ENCODE measurements around the gene ARHGEF35. TPM values are rescaled to one million over a fixed set of nuclear protein-coding genes. Genes with fewer than 3 reads are reported as not detected.

ARHGEF35 gene
- polyA plus RNA-seq, 1 of the 3 experiments (the other 2 are of a cell fraction), result 0.02 TPM

DNA sequence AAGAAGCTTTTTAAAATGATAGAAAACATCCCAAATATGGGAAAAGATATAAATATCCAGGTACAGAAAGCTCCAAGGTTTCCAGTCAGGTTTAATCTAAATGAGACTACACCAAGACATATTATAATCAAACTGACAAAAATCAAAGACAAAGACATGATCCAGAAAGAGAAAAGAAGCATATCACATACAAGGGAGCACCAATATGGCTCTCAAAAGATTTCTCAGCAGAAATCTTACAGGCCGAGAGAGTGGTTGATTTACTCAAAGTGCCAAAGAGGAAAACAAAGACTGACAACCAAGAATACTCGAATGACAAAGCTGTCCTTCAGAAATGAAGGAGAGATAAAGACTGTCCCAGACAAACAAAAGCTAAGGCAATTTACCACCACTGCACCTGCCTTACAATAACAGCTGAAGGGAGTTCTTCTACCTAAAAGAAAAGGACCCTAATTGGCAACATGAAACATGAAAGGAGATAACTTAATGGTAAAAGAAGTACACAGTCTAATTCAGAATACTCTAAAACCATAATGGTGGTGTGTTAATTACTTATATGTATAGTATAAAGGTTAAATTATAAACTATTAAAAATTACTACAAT lies 47.3 kb downstream of the ARHGEF35 start:
- Histone ChIP-seq H3K27me3 (ENCODE audit: insufficient read depth) (no peaks in the 10 kb centered on the region), H3K9ac (no peak overlapping the region), H3K4me1 (ENCODE audit: control insufficient read depth in 1 of 2, insufficient read depth in 2 of 2, low read depth in 1 of 2, low read length in 1 of 2) (no peaks in the 10 kb centered on the region), H3K9me3 (peaks cover 19% of the 10 kb centered on the region), H3K27ac (ENCODE audit: low read depth in 2 of 2, low read length in 1 of 2) (no peak overlapping the region), H4K20me1 (ENCODE audit: insufficient read depth) (no peaks in the 10 kb centered on the region), H3K79me2 (ENCODE audit: insufficient read depth) (no peaks in the 10 kb centered on the region), H2AFZ (ENCODE audit: low read depth) (no peak overlapping the region), H3K4me2 (no peak overlapping the region), H3K9me2 (0 out of 2 replicates have a peak, but pooled peaks cover 5% of the 10 kb centered on the region), H3K36me3 (replicated peaks in 1 of 2; ENCODE audit: control insufficient read depth in 1 of 2, insufficient read depth in 2 of 2, low read length in 1 of 2) (no peaks in the 10 kb centered on the region), H3F3A (replicated peaks; ENCODE audit: insufficient read depth) (no peaks in the 10 kb centered on the region), H3K4me3 (ENCODE audit: low read depth in 2 of 2, low read length in 1 of 2) (no peak overlapping the region)
- ChIA-PET POLR2A (no interaction called here), CTCF (interaction anchor here (1.0 kb wide), 2 partner anchors 20 to 290 kb away, joined by 3 to 4 read pairs; no protein-coding TSS in a partner anchor)
- no peak for DNase-seq
- WGBS (ENCODE audit: low lambda C conversion rate), result 1% methylated on average over 2 of the region's 2 CpGs
- TF ChIP-seq TEAD4 (IDR thresholded peaks at IDR 0.05; ENCODE audit: borderline replicate concordance, insufficient read depth) (no peak), RCOR1 (IDR thresholded peaks at IDR 0.05; ENCODE audit: low read length) (no peak), TCF12 (IDR thresholded peaks at IDR 0.05) (no peak), RAD21 (IDR thresholded peaks at IDR 0.05; ENCODE audit: low read length) (no peak), RXRA (IDR thresholded peaks at IDR 0.05; ENCODE audit: borderline replicate concordance, low read depth) (no peak), FOSL2 (IDR thresholded peaks at IDR 0.05; ENCODE audit: borderline replicate concordance, low read depth) (no peak), YY1 (IDR thresholded peaks at IDR 0.05; ENCODE audit: low read depth) (no peak), FOXJ3 (CRISPR knock-in tag; IDR thresholded peaks at IDR 0.05) (no peak), GATA2 (CRISPR knock-in tag; IDR thresholded peaks at IDR 0.05) (no peak), ELF1 (IDR thresholded peaks at IDR 0.05) (no peak), NRF1 (IDR thresholded peaks at IDR 0.05; ENCODE audit: low read depth, low read length) (no peak), GABPA (IDR thresholded peaks at IDR 0.05; ENCODE audit: low read depth) (no peak), SIN3A (IDR thresholded peaks at IDR 0.05; ENCODE audit: borderline replicate concordance, low read depth, low read length) (no peak)
- TF ChIP-seq, protein P1, sequence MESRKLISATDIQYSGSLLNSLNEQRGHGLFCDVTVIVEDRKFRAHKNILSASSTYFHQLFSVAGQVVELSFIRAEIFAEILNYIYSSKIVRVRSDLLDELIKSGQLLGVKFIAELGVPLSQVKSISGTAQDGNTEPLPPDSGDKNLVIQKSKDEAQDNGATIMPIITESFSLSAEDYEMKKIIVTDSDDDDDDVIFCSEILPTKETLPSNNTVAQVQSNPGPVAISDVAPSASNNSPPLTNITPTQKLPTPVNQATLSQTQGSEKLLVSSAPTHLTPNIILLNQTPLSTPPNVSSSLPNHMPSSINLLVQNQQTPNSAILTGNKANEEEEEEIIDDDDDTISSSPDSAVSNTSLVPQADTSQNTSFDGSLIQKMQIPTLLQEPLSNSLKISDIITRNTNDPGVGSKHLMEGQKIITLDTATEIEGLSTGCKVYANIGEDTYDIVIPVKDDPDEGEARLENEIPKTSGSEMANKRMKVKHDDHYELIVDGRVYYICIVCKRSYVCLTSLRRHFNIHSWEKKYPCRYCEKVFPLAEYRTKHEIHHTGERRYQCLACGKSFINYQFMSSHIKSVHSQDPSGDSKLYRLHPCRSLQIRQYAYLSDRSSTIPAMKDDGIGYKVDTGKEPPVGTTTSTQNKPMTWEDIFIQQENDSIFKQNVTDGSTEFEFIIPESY (IDR thresholded peaks at IDR 0.05; ENCODE audit: borderline replicate concordance, low read depth), result no peak

DNA sequence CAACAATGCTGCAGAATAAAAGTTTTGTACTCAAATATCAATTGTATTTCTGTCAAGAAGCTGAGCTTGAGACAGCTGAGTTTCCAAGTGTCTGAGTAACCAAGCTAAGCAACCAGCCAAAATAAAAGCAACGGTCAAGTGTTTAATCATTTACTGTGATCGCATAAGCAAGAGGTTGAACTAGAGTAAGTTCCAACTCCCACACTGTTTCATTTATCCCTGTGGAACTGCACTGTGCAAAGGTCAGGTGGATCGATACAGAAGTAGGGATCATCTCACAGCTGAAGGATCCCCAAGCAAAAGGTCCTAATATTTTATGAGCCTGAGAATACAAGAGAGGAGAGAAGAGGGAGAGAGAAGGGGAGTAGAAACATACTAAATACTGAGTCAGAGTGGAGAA lies 51.2 kb downstream of the ARHGEF35 start:
- H3K4me1 ChIP-seq (ENCODE audit: control insufficient read depth in 1 of 2, insufficient read depth in 2 of 2, low read depth in 1 of 2, low read length in 1 of 2), result no peaks in the 10 kb centered on the region
- H3K9me2 ChIP-seq, result no peaks in the 10 kb centered on the region
- no peak for DNase-seq
- H3K4me2 ChIP-seq, result no peak overlapping the region
- no peaks in the 10 kb centered on the region for H3K79me2 ChIP-seq (ENCODE audit: insufficient read depth)
- H3K4me3 ChIP-seq (ENCODE audit: low read depth in 2 of 2, low read length in 1 of 2), result no peak overlapping the region
- H3K36me3 ChIP-seq (replicated peaks in 1 of 2; ENCODE audit: control insufficient read depth in 1 of 2, insufficient read depth in 2 of 2, low read length in 1 of 2), result no peaks in the 10 kb centered on the region
- ChIA-PET POLR2A (no interaction called here), CTCF (interaction anchor here (1.5 kb wide), 1 partner anchor 16 kb away, joined by 7 read pairs; no protein-coding TSS in a partner anchor)
- peaks cover 13% of the 10 kb centered on the region for H3K9me3 ChIP-seq
- H3K27me3 ChIP-seq (ENCODE audit: insufficient read depth), result no peaks in the 10 kb centered on the region
- H3K27ac ChIP-seq (ENCODE audit: low read depth in 2 of 2, low read length in 1 of 2), result no peak overlapping the region
- no peaks in the 10 kb centered on the region for H4K20me1 ChIP-seq (ENCODE audit: insufficient read depth)
- no peak overlapping the region for H2AFZ ChIP-seq (ENCODE audit: low read depth)
- WGBS (ENCODE audit: low lambda C conversion rate), result 23% methylated on average over 3 of the region's 3 CpGs
- H3K9ac ChIP-seq, result no peak overlapping the region
- no peak for TF ChIP-seq TAF1 (IDR thresholded peaks at IDR 0.05; ENCODE audit: borderline replicate concordance, low read depth, low read length)
- no peak for TF ChIP-seq EP300 (IDR thresholded peaks at IDR 0.05; ENCODE audit: borderline replicate concordance in 1 of 2, low read depth in 1 of 2, low read length in 1 of 2)
- no peak for TF ChIP-seq FOSL2 (IDR thresholded peaks at IDR 0.05; ENCODE audit: borderline replicate concordance, low read depth)
- TF ChIP-seq TEAD4 (IDR thresholded peaks at IDR 0.05; ENCODE audit: borderline replicate concordance, insufficient read depth), result no peak
- TF ChIP-seq GATA2 (CRISPR knock-in tag; IDR thresholded peaks at IDR 0.05), result no peak
- no peak for TF ChIP-seq ELF1 (IDR thresholded peaks at IDR 0.05)
- TF ChIP-seq JUND (IDR thresholded peaks at IDR 0.05), result no peak
- H3F3A ChIP-seq (replicated peaks; ENCODE audit: insufficient read depth), result no peaks in the 10 kb centered on the region
